Central memory CD8-positive, alpha-beta T cell (primary cell): ENCODE data around the gene GLRX5.

Source experiments
- ATAC-seq: fragments of 150-1000 bp; cut with Tn5 transposase; replicated peaks from 2 replicates; pipeline ENCODE4 v1.10.0; 2022; ENCODE audit warnings: mild to moderate bottlenecking, moderate FRiP score, moderate number of reproducible peaks; ENCODE audit not compliant: poor library complexity, severe bottlenecking; ENCODE audit errors: extremely low read depth
- DNase-seq, 2 donors: peaks; one replicate each; pipeline ENCODE4 v3.0.0; 2021; ENCODE audit warnings: low spot score in 2 of 2
- H3K27ac Mint-ChIP-seq: one replicate; pipeline ENCODE4 v1.8.0; 2022; ENCODE audit warnings: low read depth, mild to moderate bottlenecking, moderate library complexity, mixed read lengths
- H3K27me3 Mint-ChIP-seq: one replicate; pipeline ENCODE4 v1.8.0; 2022; ENCODE audit warnings: mixed read lengths
- H3K36me3 Mint-ChIP-seq: one replicate; pipeline ENCODE4 v1.8.0; 2022; ENCODE audit warnings: mild to moderate bottlenecking, moderate library complexity, mixed read lengths; ENCODE audit not compliant: insufficient read depth
- H3K4me1 Mint-ChIP-seq: one replicate; pipeline ENCODE4 v1.8.0; 2022; ENCODE audit warnings: mixed read lengths
- H3K4me3 Mint-ChIP-seq: one replicate; pipeline ENCODE4 v1.8.0; 2022; ENCODE audit warnings: mild to moderate bottlenecking, moderate library complexity, mixed read lengths
- H3K9me3 Mint-ChIP-seq: one replicate; pipeline ENCODE4 v1.8.0; 2022; ENCODE audit warnings: mixed read lengths

The GLRX5 gene

DNA sequence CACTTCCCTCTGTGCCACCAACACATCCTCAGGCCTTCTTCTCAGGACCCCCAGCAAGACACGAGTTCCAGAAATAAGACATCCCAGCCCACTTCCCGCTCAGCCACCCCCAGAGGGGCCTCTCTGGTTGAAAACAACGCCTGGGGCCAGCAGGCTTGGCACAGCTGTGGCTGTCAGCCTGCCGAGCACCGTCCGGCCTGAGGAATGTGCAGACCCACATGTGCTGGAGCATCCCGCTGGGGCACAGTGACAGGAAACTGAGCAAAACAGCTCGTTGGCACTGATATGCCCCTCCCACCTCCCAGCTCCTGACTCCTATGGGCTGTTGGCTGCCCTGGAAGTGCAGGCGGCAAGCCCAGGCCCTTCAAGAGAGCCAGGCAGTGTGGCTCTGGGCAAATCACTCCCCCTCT, 19.8 kb upstream of the GLRX5 start:
- H3K4me1 Mint-ChIP-seq: peaks cover 56% of the 10 kb centered on the region
- H3K27me3 Mint-ChIP-seq: no peaks in the 10 kb centered on the region
- no peaks in the 10 kb centered on the region for H3K9me3 Mint-ChIP-seq
- peak overlapping the region; percentile 79 for H3K27ac Mint-ChIP-seq
- peaks cover 11% of the 10 kb centered on the region for H3K36me3 Mint-ChIP-seq
- peak overlapping the region; percentile 89 for H3K4me3 Mint-ChIP-seq
- no peak for DNase-seq
- ATAC-seq: no peak

DNA sequence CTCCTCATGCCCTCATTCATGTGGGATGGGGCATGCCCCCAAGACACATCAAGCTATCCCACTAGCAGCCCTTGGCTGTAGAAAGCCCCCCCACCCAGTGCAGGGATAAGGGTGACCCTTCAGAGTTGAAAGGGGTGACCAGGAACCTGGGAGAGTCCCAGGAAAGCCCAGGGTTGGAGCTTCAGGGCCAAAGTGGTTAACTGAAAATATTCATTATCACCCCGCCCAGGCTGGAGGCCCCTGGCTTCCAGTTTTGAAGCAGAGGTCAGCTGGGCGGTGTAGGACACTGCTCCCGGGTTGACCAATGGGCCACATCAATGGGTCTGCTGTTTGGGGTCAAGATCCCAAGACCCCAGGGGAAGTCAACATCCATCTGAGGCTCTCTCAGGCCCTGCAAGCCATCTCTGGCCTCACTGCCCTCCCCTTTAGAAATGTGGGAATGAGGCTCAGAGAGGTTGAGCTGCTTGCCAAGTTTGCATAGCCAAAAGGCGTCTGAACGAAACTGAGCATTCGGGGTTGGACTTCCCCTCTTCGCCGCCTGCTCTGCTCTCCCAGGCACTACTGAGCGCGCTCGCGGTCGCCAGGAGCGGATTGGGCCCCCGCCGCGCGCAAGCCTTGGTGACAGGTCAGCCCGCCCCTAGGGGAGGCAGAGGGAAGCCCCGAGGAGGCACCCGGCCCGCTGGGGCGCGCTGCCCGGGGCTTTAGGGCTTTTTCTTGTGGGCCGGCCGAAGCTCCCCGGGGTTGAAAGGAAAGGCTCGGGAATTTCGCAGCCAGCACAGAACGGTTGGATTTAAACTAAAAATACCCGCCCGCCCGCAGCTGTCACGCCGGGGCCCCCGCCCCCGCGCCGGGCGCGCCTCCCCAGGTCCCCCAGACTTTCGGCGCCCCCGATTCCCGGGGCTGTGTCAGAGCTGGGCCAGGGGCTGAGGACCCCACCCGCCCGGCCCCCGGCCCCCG, 19.0 kb upstream of the GLRX5 start:
- H3K27ac Mint-ChIP-seq: peak overlapping the region; percentile 79
- H3K4me3 Mint-ChIP-seq: peak overlapping the region; percentile 89
- H3K36me3 Mint-ChIP-seq: peaks cover 9% of the 10 kb centered on the region
- ATAC-seq (peak; percentile 93), DNase-seq (peak; percentile 65 to 79)
- no peaks in the 10 kb centered on the region for H3K9me3 Mint-ChIP-seq
- no peaks in the 10 kb centered on the region for H3K27me3 Mint-ChIP-seq
- H3K4me1 Mint-ChIP-seq: peaks cover 58% of the 10 kb centered on the region

DNA sequence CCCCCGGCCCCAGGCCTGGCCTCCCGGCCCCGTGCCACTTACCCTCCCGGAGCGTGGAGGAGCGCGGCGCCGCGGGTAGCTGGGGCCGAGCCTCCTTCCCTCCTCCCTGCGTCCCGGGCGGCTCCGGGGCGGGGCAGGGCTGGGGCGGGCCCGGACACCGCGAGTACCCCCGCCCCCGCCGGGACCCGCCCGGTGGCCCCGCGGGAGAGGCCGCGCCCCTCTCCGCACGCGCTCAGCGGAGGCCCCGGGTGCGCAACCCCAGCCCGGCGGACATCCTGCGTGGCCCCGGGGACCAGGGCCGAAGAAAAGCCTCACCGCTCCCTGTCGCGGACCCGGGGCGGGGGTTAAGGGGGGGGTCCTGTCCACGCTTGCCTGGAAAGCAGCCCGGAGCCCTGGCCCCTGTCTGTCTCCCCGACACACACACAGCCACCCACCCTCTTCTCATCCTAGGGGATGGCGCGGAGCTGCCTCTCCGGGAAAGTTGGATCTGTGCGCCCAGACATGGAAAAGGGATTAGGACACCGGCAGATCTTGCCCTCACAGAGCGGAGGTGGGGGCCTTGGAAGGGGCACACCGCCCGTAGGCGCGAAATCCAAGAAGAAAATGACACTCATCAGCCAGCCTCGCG, 18.2 kb upstream of the GLRX5 start, which contains the start of gene SYNE3:
SYNE3 (minus strand) TSS at position 97 of the 628 bp plus-strand sequence. CDS start 40,829 bp downstream, outside the sequence.
- H3K4me3 Mint-ChIP-seq: peak within 1 kb of the TSS; percentile 89
- H3K36me3 Mint-ChIP-seq: peaks cover 7% of the 10 kb centered on the region
- ATAC-seq: peak; percentile 47
- peaks cover 58% of the 10 kb centered on the region for H3K4me1 Mint-ChIP-seq
- H3K9me3 Mint-ChIP-seq: no peaks in the 10 kb centered on the region
- H3K27me3 Mint-ChIP-seq: no peaks in the 10 kb centered on the region
- DNase-seq: no peak
- peak within 1 kb of the TSS; percentile 79 for H3K27ac Mint-ChIP-seq

DNA sequence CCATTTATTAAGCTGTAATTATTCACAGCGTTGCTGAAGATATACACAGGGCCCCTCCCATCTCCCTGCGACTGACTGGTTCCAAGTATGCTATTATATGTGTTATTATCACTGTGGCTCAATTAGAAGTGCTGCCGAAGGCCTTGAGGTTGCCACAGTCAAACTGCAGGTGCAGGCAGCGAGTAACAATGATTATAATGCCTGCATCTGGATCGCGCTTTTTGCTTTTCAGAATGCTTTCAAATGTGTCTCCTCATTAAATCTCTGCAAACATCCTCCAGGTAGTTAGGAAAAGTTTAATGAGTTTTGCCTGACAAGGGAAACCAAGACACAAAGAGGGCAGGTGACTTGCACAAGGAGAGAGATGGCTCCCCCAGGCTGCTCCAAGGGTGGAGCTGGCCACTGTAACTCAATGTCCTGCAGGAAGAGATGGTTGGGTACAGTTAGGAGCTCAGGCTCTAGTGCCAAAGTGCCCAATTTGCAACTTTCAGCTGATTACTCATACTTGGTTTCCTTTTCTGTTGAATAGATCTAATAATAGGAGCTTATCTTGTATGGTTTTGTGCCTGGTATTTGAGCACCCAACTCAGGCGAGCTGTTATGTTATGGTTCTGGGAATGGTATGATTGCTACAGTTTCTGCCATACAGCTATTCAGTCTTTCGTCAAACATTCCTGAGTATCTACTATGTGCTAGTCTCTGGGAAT, 16.7 kb upstream of the GLRX5 start:
- Mint-ChIP-seq H3K9me3 (no peaks in the 10 kb centered on the region), H3K36me3 (peaks cover 7% of the 10 kb centered on the region), H3K4me3 (peak overlapping the region; percentile 78), H3K27ac (peak overlapping the region; percentile 58), H3K4me1 (peaks cover 68% of the 10 kb centered on the region), H3K27me3 (no peaks in the 10 kb centered on the region)
- no peak for ATAC-seq
- DNase-seq: no peak

DNA sequence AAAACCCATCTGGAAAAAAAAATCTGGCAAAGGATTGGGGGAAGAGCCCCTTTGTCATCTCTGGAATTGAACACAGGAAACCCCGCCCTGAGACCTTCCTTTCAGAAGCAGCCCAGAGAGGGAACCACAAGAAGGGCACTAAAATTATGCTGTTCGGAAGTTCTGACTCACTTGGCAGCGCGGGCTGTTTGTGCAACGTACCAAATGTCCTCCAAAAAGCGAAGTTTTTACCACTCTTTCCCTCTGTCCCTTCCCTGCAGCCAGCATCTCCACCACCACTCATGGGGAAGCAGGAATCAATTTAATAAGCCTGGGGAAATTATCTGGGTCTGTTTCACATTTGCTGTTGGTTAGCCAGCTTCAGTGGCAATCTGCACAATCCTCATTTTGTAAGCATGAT, 15.2 kb upstream of the GLRX5 start:
- Mint-ChIP-seq H3K4me1 (peaks cover 81% of the 10 kb centered on the region), H3K9me3 (no peaks in the 10 kb centered on the region), H3K27ac (peak overlapping the region; percentile 85), H3K27me3 (no peaks in the 10 kb centered on the region), H3K4me3 (peak overlapping the region; percentile 78), H3K36me3 (peaks cover 9% of the 10 kb centered on the region)
- ATAC-seq (no peak), DNase-seq (no peak)

DNA sequence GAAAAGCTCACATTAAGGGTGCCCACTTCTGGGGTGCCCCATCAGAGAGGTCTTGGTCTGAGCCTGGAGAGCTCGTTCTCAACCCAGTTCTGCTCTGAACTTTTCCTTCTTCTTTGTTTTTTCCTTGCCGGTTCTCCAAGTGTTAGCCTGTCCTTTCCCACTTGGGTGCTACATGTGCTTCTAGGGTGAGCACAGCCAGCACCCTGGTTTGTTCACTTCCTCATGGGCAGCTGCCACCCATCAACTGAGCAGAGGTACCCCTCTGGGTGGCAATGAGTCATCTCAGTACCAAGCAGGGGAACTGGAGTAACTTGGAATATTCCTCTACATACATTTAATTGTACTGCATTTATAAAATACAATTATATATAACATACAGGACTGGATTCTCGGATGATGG, 14.5 kb upstream of the GLRX5 start:
- H3K27ac Mint-ChIP-seq: peak overlapping the region; percentile 85
- ATAC-seq: no peak

DNA sequence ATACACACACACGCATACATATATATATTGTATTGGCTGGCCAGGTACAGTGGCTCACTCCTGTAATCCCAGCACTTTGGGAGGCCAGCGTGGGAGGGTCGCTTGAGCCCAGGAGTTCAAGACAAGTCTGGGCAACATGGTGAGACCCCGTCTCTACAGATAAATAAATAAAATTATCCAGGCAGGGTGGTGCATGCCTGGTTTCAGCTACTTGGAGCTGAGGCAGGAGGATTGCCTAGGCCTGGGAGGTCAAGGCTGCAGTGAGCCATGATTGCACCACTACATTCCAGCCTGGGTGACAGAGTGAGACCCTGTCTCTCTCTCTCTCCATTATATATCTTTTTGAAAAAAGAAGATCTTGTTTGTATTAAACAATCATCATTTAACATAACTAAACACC, 13.8 kb upstream of the GLRX5 start:
- Mint-ChIP-seq H3K27ac (no peak overlapping the region), H3K36me3 (peaks cover 7% of the 10 kb centered on the region), H3K4me3 (no peak overlapping the region), H3K4me1 (peaks cover 81% of the 10 kb centered on the region), H3K9me3 (no peaks in the 10 kb centered on the region), H3K27me3 (no peaks in the 10 kb centered on the region)
- no peak for ATAC-seq
- no peak for DNase-seq

More for the DNA sequence above, 14.5 kb upstream of the GLRX5 start:
- DNase-seq: no peak
- H3K9me3 Mint-ChIP-seq: no peaks in the 10 kb centered on the region
- peaks cover 81% of the 10 kb centered on the region for H3K4me1 Mint-ChIP-seq
- H3K27me3 Mint-ChIP-seq: no peaks in the 10 kb centered on the region
- H3K4me3 Mint-ChIP-seq: peak overlapping the region; percentile 78
- H3K36me3 Mint-ChIP-seq: peaks cover 7% of the 10 kb centered on the region

DNA sequence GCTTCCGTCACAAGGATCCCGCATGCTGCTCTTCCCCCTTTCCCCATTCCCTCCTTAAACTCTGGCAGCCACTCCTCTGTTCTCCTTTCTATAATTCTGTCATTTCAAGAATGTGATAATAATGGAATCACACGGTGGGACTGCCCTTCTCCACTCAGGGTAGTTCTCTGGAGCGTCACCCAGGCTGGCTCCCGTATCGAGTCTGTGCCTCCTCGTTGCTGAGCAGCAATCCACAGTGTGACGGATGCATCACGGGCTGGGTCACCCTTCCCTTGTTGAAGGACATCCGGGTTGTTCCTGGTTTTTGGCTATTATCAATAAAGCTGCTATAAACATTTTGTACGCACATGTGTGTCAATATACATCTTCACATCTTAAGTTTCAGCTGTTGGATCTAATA, 12.7 kb upstream of the GLRX5 start:
- peaks cover 82% of the 10 kb centered on the region for H3K4me1 Mint-ChIP-seq
- H3K4me3 Mint-ChIP-seq: peak overlapping the region; percentile 64
- peaks cover 7% of the 10 kb centered on the region for H3K36me3 Mint-ChIP-seq
- ATAC-seq (no peak), DNase-seq (no peak)
- H3K27ac Mint-ChIP-seq: peak overlapping the region; percentile 72
- H3K27me3 Mint-ChIP-seq: no peaks in the 10 kb centered on the region
- H3K9me3 Mint-ChIP-seq: no peaks in the 10 kb centered on the region

DNA sequence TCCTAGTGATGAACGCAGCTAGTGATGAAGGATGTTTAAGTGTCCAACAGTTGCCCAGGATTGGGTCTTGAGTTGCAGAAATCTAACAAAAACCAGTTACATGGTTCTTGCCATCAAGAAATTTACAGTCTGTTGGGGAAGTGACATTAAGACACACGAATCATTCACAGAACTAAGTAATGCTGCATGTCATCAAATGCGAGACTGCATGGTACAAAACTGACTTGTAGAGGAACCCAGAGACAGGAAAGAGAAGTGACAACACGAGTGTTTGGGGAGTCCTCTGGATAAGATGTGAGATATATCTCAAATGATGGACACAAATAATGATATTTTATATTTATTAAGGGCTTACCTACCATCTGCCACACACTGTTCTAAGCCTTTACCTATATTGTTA, 12.3 kb upstream of the GLRX5 start:
- Mint-ChIP-seq H3K9me3 (no peaks in the 10 kb centered on the region), H3K4me1 (peaks cover 82% of the 10 kb centered on the region), H3K27ac (peak overlapping the region; percentile 72), H3K27me3 (no peaks in the 10 kb centered on the region), H3K4me3 (peak overlapping the region; percentile 64), H3K36me3 (peaks cover 7% of the 10 kb centered on the region)
- ATAC-seq (no peak), DNase-seq (no peak)

DNA sequence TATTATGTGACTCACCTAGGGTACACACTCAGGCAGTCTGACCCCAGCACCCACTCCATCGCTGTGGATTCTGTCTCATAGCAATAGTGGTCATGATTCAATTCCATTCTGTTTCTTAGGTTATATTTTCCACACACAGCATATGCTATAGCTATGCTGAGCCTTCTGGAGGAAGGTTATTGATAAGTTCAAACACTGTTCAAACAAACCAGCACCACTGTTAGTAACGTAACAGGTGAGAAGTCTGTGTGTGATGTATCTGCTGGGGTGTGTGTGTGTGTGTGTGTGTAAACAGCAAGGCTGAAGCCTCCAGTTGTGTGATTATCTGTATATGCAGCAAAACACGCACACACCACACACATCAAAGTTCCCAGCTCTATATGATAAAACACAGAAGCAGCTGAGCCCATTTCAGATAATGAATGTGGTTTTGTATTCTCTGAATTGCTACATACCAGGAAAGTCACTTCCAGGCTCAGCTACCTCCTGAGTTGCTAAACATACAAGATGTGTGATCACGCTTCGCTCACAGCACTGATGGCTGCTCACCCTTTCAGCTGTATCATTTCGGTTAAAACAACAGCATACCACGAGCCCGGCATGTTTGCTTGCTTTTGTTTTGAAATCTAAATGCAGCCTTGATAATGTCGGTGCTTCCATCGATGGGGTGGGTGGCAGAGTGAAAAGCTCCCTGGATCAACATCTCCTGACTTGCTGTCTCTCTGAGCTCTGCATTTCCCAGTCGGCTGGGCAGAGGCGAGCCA, 11.6 kb upstream of the GLRX5 start:
- Mint-ChIP-seq H3K4me3 (peak overlapping the region; percentile 64), H3K27me3 (no peaks in the 10 kb centered on the region), H3K4me1 (peaks cover 76% of the 10 kb centered on the region), H3K27ac (peak overlapping the region; percentile 72), H3K36me3 (peaks cover 6% of the 10 kb centered on the region), H3K9me3 (no peaks in the 10 kb centered on the region)
- DNase-seq (no peak), ATAC-seq (peak; percentile 47)

DNA sequence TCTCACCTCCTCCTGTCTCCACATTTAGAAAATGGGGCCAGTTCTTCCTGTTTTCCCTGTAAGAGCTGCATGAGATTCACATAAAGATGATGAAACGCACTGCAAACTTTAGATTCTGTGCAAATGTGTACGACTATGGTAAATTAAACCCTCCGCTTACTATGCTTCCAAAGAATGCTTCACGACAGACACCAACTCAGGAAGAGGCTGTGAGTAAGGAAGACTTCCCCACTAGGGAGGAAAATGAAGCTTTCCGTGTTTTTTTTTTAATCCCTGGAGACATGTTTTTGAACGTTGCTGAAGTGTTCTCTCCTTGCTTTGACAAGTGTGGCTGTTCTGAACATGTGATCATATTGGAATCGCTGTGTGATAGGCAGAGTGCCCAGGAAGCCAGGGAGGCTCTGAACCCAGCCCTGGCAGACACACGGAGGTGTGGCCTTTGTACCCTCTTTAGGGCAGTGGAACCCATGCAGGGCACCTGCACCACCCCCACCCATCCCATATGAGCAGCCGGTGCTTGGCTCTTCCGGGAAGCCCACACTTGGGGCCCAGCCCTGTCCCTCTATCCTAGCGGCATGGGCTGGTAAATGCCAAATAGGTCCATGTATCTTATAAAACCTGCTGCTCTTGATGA, 10.9 kb upstream of the GLRX5 start:
- H3K4me3 Mint-ChIP-seq: peak overlapping the region; percentile 64
- H3K9me3 Mint-ChIP-seq: no peaks in the 10 kb centered on the region
- H3K36me3 Mint-ChIP-seq: peaks cover 5% of the 10 kb centered on the region
- DNase-seq (no peak), ATAC-seq (peak; percentile 10)
- peak overlapping the region; percentile 72 for H3K27ac Mint-ChIP-seq
- H3K27me3 Mint-ChIP-seq: no peaks in the 10 kb centered on the region
- peaks cover 69% of the 10 kb centered on the region for H3K4me1 Mint-ChIP-seq
